Loucy (cell line): ENCODE data around the gene SAE1.

Experiments used
- EZH2phosphoT487 ChIP-seq: fragments of 200-600 bp; IDR thresholded peaks from 2 replicates; pipeline ENCODE4 v1.6.1; 2018; ENCODE audit warnings: antibody characterized with exemption, mild to moderate bottlenecking, moderate library complexity, borderline replicate concordance
- TF ChIP-seq, protein P1 (sequence below): fragments of 200-600 bp; sonication (generic); conservative IDR thresholded peaks from 2 replicates; pipeline ENCODE4 v1.5.1; 2014; ENCODE audit warnings: mild to moderate bottlenecking, antibody characterized with exemption, low read length

DNA sequence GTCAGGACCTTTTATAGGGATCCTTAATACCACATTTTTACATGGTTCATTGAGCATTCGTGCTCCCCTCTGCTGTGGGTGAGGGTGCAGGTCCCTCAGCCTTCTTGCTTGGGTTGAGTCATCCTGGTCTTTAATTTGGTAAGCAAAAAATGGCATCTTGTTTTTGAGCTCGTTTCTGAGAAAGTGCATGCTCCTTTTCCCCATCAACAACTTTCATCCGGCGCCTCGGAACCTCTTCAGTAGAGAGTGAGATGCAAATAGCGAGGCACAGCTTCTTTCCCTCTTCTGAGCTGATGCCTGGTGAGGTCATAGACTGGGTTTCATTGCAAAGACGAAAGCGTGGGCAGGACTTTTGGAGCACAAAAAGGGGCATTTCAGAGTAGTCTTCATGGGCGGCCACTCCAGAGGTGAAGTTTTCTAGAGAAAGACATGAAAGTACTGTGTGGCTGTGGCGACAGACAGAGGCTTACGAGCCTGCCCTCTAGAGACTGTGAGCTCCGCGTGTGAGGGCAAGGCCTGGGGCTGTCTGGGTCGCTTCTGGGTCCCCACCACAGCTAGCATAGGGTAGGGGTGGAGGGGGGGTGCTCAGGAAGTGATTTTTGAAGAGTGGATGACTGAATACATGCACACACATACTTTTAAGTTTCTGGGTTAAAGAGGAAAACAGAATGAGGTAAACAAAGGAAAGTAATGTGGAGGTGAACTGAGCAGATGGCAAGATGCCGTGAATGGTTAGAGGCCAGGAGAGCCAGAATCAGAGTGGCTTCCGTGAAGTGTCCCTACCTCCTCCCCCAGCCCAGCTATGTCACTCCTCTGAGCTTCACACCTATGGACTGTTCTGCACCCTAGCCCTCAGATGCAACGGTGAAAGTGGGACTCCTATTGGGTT, 56.1 kb downstream of the SAE1 start:
- TF ChIP-seq, protein P1, sequence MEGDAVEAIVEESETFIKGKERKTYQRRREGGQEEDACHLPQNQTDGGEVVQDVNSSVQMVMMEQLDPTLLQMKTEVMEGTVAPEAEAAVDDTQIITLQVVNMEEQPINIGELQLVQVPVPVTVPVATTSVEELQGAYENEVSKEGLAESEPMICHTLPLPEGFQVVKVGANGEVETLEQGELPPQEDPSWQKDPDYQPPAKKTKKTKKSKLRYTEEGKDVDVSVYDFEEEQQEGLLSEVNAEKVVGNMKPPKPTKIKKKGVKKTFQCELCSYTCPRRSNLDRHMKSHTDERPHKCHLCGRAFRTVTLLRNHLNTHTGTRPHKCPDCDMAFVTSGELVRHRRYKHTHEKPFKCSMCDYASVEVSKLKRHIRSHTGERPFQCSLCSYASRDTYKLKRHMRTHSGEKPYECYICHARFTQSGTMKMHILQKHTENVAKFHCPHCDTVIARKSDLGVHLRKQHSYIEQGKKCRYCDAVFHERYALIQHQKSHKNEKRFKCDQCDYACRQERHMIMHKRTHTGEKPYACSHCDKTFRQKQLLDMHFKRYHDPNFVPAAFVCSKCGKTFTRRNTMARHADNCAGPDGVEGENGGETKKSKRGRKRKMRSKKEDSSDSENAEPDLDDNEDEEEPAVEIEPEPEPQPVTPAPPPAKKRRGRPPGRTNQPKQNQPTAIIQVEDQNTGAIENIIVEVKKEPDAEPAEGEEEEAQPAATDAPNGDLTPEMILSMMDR = no peak
- TF ChIP-seq EZH2phosphoT487 = no peak
